ENCODE results near the gene CDC42EP2.

Gene CDC42EP2

DNA sequence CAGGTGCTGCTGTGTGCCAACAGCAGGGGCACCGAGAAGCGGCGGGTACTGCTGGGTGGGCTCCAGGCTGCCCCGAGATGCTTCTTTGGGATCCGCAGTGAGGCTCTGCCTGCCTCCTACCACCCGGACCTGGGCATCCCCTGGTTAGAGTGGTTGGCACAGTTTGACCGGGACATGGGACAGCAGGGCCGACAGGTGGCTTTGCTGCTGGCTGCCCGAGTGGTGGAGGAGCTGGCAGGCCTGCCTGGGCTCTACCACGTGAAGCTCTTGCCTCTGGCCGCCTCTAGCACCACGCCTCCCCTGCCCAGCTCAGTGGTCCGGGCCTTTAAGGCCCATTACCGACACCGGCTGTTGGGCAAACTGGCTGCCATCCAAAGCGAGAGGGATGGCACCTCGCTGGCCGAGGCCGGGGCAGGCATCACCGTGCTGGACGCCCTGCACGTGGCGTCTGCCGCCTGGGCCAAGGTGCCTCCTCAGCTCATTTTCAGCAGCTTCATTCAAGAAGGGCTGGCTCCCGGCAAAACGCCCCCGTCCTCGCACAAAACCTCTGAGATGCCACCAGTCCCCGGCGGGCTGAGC is 41.8 kb downstream of the CDC42EP2 start:
- no peak for DNase-seq (ENCODE audit: low read depth in 2 of 2)

DNA sequence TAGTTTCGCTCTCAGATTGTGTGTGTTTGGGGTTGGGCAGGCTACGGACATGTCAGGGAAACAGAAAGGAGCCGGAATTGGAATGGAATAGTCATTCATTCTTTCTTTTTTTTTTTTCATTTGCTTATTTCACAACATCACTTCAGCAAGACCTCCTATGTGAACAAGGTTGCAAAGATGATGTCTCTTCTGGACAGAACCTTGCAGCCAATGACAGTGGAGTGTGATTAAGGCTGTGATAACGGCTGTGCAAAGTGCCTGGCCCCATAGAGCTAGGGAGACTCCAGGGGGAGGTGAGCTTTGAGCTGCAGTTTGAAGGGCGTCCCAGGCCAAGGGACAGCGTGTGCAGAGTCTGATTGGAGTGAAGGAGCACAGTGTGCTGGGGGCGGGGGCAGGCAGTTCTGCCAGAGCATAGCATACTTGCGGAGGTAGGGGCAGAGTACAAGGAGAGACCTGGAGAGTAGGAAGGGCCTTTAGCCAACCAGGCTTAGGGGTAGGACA is 43.2 kb downstream of the CDC42EP2 start:
- DNase-seq (ENCODE audit: low read depth in 2 of 2), result no peak

DNA sequence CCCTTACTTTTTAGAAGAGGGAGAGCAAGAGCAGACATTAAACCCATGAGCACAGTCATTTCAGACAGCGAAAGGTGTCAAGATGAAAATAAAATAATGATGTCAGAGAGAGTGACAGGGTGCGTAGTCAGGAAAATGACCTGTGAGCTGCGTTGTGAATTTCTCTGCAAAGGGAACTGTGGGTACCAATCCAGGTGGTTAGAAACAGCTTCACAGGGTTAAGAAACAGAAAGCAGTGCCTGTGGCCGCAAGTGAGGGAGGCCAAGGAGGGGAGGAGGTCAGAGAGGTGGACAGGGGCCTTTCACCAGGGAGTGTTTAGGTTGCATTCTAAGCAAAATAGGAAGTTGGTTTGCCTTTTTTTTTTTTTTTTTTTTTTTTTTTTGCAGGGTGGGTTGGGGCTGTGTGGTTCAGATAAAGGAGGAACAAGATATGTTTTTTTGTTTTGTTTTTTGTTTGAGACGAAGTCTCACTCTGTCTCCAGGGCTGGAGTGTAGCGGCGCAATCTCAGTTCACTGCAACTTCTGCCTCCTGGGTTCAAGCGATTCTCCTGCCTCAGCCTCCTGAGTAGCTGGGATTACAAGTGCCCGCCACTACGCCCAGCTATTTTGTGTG is 47.8 kb downstream of the CDC42EP2 start:
- no peak for DNase-seq (ENCODE audit: low read depth in 2 of 2)

DNA sequence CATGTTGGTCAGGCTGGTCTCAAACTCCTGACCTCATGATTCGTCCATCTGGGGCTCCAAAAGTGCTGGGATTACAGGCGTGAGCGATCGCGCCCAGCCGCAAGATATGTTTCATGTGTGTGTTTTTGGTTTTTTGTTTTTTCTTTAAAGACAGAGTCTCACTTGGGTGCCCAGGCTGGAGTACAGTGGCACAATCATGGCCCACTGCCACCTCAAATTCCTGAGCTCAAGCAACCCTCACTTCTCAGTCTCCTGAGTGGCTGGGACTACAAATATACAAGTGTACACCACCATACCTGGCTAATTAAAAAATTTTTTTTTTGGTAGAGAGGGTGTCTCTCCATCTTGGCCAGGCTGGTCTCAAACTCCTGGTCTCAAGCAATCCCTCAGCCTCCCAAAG is 48.3 kb downstream of the CDC42EP2 start:
- DNase-seq (ENCODE audit: low read depth in 2 of 2), result no peak

DNA sequence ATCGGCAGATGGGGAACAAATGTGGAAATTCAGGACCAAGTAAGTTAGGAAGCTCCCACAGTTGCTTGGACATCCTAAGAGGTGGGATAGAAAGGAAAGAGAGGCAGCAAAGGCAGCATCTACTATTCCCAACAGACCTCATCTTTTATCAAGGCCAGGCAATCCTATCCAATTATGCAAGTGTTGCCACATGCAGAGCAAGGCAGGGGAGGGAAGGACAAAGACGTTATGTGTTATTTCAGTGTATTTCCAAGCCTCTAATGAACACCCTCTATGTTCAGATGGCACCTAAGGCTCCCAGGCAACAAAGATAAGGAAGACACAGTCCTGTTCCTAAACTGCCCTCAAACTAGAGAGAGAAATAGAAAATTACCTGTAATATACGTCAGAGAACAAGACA is 49.1 kb downstream of the CDC42EP2 start:
- DNase-seq (ENCODE audit: low read depth in 2 of 2), result no peak

DNA sequence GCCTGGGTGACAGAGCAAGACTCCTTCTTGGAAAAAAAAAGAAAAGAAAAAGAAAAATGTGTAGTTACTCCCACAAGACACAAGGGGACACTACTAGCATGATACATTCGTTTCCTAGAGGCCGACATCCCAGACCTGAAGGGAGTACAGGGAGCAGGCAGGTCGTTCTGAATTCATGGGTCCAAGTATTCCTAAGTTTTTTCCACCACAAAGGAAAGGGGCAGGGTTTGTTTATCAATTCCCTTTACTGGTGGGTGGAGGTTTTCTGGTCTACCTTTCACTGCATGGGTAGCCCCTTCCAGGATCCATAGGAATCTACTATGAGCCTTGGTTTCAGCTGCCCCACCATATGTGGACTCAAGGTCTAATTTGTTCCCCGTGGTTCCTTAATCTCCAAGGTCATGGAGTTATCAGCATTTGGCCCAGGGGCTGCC is 51.7 kb downstream of the CDC42EP2 start:
- DNase-seq (ENCODE audit: low read depth in 2 of 2), result no peak

DNA sequence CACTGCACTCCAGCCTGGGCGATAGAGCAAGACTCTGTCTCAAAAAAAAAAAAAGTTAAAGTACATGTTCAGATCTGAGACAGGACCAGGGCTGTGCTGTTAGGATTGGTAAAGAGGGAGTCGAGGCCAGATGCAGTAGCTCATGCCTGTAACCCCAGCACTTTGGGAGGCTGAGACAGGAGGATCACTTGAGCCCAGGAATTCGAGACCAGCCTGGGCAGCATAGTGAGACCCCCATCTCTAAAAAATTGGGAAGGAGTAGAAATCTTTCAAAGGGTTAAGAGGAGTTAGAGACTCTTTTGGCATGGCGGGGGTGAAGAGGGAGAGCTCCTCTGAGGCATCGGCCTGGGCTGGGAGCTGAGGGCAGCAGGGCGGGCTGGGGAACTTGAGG is 56.0 kb downstream of the CDC42EP2 start:
- no peak for DNase-seq (ENCODE audit: low read depth in 2 of 2)

Data from stimulated activated CD4-positive, alpha-beta T cell treated with anti-CD3 and anti-CD28 coated beads, Interleukin-1b, Interleukin-23, amount 100 ng/mL, for 1 hour (primary cell).